NB4 (cell line): ENCODE measurements around the gene CCT3.
"Not testable (repeated sequence)": the region's sequence is repeated elsewhere in the genome, so short reads cannot be mapped to it uniquely, and the experiment has no call there.

ENCODE experiments used
- MYC ChIP-seq: IDR thresholded peaks from 2 replicates; pipeline ENCODE4 v1.6.1; 2011; ENCODE audit warnings: low read depth, low read length
- POLR2A ChIP-seq: IDR thresholded peaks from 2 replicates; pipeline ENCODE4 v1.6.1; 2011; ENCODE audit warnings: mild to moderate bottlenecking; ENCODE audit not compliant: insufficient read length; ENCODE audit errors: extremely low read depth
- TF ChIP-seq, protein P1 (sequence below): IDR thresholded peaks from one replicate; pipeline ENCODE4 v1.5.1; 2012; ENCODE audit warnings: low read depth, low read length
- TF ChIP-seq, protein P2 (sequence below): IDR thresholded peaks from 2 replicates; pipeline ENCODE4 v1.6.1; 2011; ENCODE audit warnings: low read depth, low read length

DNA sequence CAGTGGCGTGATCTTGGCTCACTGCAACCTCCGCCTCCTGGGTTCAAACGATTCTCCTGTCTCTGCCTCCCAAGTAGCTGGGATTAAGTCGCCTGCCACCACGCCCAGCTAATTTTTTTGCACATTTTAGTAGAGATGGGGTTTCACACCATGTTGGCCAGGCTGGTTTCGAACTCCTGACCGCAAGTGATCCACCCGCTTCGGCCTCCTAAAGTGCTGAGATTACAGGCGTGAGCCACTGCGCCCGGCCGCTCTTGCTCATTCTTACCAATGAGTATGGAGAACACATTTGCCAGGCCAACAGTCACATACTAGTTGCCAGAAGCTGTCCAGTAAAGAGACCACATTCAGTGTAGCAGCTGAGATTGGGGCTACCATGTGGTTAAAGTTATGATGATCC is 14.4 kb upstream of the CCT3 start:
- TF ChIP-seq, protein P1, sequence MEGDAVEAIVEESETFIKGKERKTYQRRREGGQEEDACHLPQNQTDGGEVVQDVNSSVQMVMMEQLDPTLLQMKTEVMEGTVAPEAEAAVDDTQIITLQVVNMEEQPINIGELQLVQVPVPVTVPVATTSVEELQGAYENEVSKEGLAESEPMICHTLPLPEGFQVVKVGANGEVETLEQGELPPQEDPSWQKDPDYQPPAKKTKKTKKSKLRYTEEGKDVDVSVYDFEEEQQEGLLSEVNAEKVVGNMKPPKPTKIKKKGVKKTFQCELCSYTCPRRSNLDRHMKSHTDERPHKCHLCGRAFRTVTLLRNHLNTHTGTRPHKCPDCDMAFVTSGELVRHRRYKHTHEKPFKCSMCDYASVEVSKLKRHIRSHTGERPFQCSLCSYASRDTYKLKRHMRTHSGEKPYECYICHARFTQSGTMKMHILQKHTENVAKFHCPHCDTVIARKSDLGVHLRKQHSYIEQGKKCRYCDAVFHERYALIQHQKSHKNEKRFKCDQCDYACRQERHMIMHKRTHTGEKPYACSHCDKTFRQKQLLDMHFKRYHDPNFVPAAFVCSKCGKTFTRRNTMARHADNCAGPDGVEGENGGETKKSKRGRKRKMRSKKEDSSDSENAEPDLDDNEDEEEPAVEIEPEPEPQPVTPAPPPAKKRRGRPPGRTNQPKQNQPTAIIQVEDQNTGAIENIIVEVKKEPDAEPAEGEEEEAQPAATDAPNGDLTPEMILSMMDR: not testable (repeated sequence)
- not testable (repeated sequence) for TF ChIP-seq POLR2A, MYC
- TF ChIP-seq, protein P2, sequence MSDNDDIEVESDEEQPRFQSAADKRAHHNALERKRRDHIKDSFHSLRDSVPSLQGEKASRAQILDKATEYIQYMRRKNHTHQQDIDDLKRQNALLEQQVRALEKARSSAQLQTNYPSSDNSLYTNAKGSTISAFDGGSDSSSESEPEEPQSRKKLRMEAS: not testable (repeated sequence)
